Thoracic aorta (tissue), 2 donors: ENCODE measurements around the gene TMEM219. TPM values are rescaled to one million over a fixed set of nuclear protein-coding genes. Genes with fewer than 3 reads are reported as not detected.
A peak's percentile ranks its signal among the peaks of the same experiment; 100 is the strongest.

ENCODE experiments used
- ATAC-seq: fragments of 150-250 bp; one replicate; pipeline ENCODE4 v1.8.0; 2017; ENCODE audit warnings: low read depth; ENCODE audit not compliant: insufficient number of reproducible peaks, low FRiP score
- DNase-seq: peaks from one replicate; pipeline ENCODE4 v3.0.0-alpha.2; 2020; ENCODE audit warnings: low spot score
- H3K27ac ChIP-seq, 2 donors: fragments of 200-600 bp; sonication (generic); 1 replicate in 1 of 2; 2 replicates in 1 of 2; pipeline ENCODE4 v1.5.1; 2016; ENCODE audit warnings: mild to moderate bottlenecking in 2 of 2, moderate library complexity in 2 of 2
- H3K27me3 ChIP-seq: fragments of 200-600 bp; sonication (generic); replicated peaks from 2 replicates; pipeline ENCODE4 v1.6.0; 2016; ENCODE audit warnings: mild to moderate bottlenecking; ENCODE audit not compliant: insufficient read depth
- H3K36me3 ChIP-seq: fragments of 200-600 bp; sonication (generic); one replicate; pipeline ENCODE4 v1.5.1; 2016
- H3K4me1 ChIP-seq, 2 donors: fragments of 200-600 bp; sonication (generic); 1 replicate in 1 of 2; 2 replicates in 1 of 2; pipeline versions ENCODE4 v1.5.1 to v1.6.0; 2016; ENCODE audit warnings: low read depth in 2 of 2, mild to moderate bottlenecking in 1 of 2; ENCODE audit not compliant: control insufficient read depth in 1 of 2
- H3K4me3 ChIP-seq: fragments of 200-600 bp; sonication (generic); 2 replicates; pipeline ENCODE4 v1.5.1; 2016; ENCODE audit warnings: mild to moderate bottlenecking
- H3K9me3 ChIP-seq: fragments of 200-600 bp; sonication (generic); 2 replicates; pipeline ENCODE4 v1.5.1; 2016
- total RNA-seq, 2 donors: library from RNA; depleted of rRNA; stranded (reverse); fragments of >200 nt; gene quantifications; one replicate each; pipeline versions ENCODE4 v1.1.0 to v1.2.3, GENCODE V29; 2016
- TF ChIP-seq, protein P1 (sequence below): fragments of 200-600 bp; sonication (generic); IDR thresholded peaks from one replicate; pipeline ENCODE4 v1.5.1; 2019; ENCODE audit warnings: antibody characterized with exemption

TMEM219 gene
- total RNA-seq, 2 donors from 2014 or later: 79.7 to 161 TPM

DNA sequence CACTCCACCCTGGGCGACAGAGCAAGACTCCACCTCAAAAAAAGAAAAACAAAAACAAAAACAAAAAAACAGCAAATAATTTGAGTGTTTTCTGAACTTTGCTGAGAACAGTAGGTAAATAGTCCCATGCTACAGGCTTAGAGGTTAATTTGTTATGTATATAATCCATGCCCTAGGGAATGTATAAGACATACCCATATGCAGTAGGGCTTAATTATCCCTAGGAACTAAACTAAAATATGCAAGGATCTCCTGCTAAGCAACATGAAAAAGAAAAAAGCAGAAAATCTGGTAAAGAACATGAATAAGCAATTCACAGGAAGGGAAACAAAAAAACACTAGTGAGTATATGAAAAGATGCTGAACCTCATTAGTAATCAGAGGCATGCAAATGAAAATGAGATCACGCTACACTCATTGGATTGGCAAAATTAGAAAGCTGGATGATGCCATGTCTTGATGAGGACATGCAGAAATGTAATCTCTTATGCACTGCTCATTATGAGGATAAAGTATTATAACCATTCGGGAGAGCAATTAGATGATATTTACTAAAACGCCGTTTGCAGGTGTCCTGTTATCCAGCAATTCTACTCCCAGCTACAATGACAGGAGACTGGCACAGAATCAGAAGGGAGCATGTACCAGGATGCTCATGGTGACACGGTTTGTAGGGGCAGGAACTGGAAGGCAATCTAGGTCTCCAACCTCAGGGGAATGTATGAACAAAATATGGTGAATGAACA is 41.4 kb upstream of the TMEM219 start:
- no peak overlapping the region for H3K27ac ChIP-seq
- TF ChIP-seq, protein P1, sequence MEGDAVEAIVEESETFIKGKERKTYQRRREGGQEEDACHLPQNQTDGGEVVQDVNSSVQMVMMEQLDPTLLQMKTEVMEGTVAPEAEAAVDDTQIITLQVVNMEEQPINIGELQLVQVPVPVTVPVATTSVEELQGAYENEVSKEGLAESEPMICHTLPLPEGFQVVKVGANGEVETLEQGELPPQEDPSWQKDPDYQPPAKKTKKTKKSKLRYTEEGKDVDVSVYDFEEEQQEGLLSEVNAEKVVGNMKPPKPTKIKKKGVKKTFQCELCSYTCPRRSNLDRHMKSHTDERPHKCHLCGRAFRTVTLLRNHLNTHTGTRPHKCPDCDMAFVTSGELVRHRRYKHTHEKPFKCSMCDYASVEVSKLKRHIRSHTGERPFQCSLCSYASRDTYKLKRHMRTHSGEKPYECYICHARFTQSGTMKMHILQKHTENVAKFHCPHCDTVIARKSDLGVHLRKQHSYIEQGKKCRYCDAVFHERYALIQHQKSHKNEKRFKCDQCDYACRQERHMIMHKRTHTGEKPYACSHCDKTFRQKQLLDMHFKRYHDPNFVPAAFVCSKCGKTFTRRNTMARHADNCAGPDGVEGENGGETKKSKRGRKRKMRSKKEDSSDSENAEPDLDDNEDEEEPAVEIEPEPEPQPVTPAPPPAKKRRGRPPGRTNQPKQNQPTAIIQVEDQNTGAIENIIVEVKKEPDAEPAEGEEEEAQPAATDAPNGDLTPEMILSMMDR: no peak
- peaks cover 6 to 11% of the 10 kb centered on the region in 2 donors for H3K4me1 ChIP-seq
- H3K4me3 ChIP-seq: no peak overlapping the region
- DNase-seq (no peak), ATAC-seq (no peak)
- H3K9me3 ChIP-seq: no peaks in the 10 kb centered on the region
- peaks cover 13% of the 10 kb centered on the region for H3K36me3 ChIP-seq
- H3K27me3 ChIP-seq: no peaks in the 10 kb centered on the region

DNA sequence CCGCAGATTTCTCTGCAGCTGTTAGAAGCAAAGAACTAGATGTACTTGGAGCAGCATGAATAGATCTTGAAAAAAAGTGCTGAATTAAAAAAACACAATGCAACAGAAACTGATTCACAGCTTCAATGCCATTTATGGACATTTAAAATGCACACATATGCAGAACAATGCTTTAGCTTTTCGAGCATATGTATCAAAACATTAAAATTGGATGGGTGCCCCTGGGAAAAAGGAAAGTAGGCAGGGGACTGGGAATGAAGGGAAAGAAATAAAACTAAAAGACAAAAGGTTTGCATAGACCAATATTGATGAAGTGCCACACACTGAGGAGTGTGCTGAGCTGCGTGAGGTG is 40.9 kb upstream of the TMEM219 start:
- no peak overlapping the region for H3K27ac ChIP-seq
- ATAC-seq (no peak), DNase-seq (no peak)
- no peaks in the 10 kb centered on the region for H3K27me3 ChIP-seq
- peaks cover 6 to 11% of the 10 kb centered on the region in 2 donors for H3K4me1 ChIP-seq
- H3K36me3 ChIP-seq: peaks cover 13% of the 10 kb centered on the region
- H3K9me3 ChIP-seq: no peaks in the 10 kb centered on the region
- TF ChIP-seq, protein P1: no peak
- H3K4me3 ChIP-seq: no peak overlapping the region

- ATAC-seq (no peak), DNase-seq (no peak)
- Histone ChIP-seq H3K36me3 (peaks cover 13% of the 10 kb centered on the region), H3K4me1 (peaks cover 6 to 20% of the 10 kb centered on the region in 2 donors), H3K27ac (no peak overlapping the region), H3K27me3 (no peaks in the 10 kb centered on the region), H3K9me3 (no peaks in the 10 kb centered on the region), H3K4me3 (no peak overlapping the region)
- TF ChIP-seq, protein P1: no peak
Observed at GRCh38 chr16:29922326-29922725, 39.6 kb upstream of the TMEM219 start.

GRCh38 chr16:29922986-29923501 is 38.8 kb upstream of the TMEM219 start:
- DNase-seq (no peak), ATAC-seq (no peak)
- Histone ChIP-seq H3K4me3 (no peak overlapping the region), H3K9me3 (no peaks in the 10 kb centered on the region), H3K27ac (no peak overlapping the region), H3K36me3 (peaks cover 8% of the 10 kb centered on the region), H3K27me3 (no peaks in the 10 kb centered on the region), H3K4me1 (peaks cover 6 to 21% of the 10 kb centered on the region in 2 donors)
- TF ChIP-seq, protein P1: no peak

DNA sequence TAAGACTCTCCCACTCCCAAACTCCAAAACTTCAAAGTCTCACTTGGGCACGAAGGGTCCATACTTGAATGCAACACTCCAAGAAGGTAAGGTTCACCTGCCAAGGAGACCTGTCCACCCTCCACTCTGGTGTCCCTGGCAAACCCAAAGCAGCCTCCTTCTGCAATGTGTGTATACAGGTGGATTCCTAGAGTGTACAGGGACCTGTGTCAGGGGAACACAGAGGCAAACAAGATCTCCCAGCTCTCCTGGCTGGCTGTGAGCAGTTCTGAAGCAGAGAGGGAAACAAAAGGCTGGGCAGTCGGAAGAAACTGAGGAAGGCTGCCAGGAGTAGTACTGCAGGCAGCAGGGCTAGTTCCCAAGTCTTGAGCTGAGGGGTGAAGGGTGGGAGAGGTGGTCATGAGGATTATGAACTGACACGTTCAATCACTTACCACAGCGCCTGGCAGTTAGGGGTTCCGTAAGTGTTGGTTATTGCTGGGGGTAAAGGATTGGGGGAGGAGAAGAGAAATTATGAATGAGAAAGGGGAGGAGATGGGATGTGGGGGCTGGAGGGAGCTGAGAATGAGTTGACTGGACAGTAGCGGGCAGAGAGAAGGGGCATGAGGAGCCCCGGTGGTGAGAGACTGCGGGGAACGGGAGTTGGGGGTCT is 36.6 kb upstream of the TMEM219 start:
- TF ChIP-seq, protein P1: no peak

More for the DNA sequence above, 36.6 kb upstream of the TMEM219 start:
- H3K27ac ChIP-seq: no peak overlapping the region
- peaks cover 6 to 21% of the 10 kb centered on the region in 2 donors for H3K4me1 ChIP-seq
- no peak for DNase-seq
- H3K9me3 ChIP-seq: no peaks in the 10 kb centered on the region
- no peak for ATAC-seq
- H3K27me3 ChIP-seq: no peaks in the 10 kb centered on the region
- H3K36me3 ChIP-seq: peaks cover 8% of the 10 kb centered on the region
- peak overlapping the region; percentile 93 for H3K4me3 ChIP-seq
